Dedifferentiated amniotic fluid mesenchymal stem cell (primary cell): ENCODE measurements around the gene TXNRD2.

Experiments
- DNase-seq: peaks from one replicate; pipeline ENCODE4 v3.0.0-alpha.2; 2016; ENCODE audit errors: extremely low spot score

TXNRD2 gene

GRCh38 chr22:19825904-19826618 lies 115.6 kb downstream of the TXNRD2 start:
- no peak for DNase-seq
